ENCODE measurements around the gene SLAMF8.

DNA sequence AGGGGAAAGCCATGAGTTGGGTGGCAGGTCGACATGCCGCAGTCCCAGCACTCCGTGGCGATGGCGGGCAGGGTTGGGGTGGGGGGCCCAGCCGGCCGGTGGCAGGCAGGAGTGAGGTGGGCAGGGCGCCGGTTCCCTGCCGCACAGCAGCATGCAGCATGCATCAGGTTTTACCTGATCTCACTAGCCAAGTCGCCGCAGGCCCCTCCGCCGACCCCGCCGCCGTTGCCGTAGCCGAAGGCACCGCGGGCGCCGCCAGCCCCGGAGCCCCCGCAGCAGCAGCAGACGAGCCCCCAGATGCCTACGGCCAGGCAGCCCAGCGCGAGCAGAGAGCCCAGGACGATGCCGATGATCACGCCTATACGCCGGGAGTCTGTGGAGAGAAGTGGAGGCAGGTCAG, 29.0 kb downstream of the SLAMF8 start:
- no peak for TF ChIP-seq YY1 (IDR thresholded peaks at IDR 0.05; ENCODE audit: insufficient read depth, insufficient read length)
- TF ChIP-seq ZNF274 (IDR thresholded peaks at IDR 0.05; ENCODE audit: low read depth, low read length): no peak

Data from NT2/D1 (cell line).